ENCODE measurements around the gene CALM1. TPM values are rescaled to one million over a fixed set of nuclear protein-coding genes. Genes with fewer than 3 reads are reported as not detected.

Gene CALM1
- total and polyA plus RNA-seq, 7 donors: 460 to 1,593 (median 659) TPM

GRCh38 chr14:90355540-90356518, 41.0 kb upstream of the CALM1 start:
- TF ChIP-seq CTCF (IDR thresholded peaks at IDR 0.05): no peak
- no peak overlapping the region for H3K4me3 ChIP-seq
- H3K9me3 ChIP-seq: no peaks in the 10 kb centered on the region
- intact Hi-C loops (cut with DNase I): no loop called here
- H3K27me3 ChIP-seq (ENCODE audit: insufficient read depth in 3 of 3, low read length in 2 of 3): no peaks in the 10 kb centered on the region
- no peaks in the 10 kb centered on the region for H3K4me1 ChIP-seq
- DNase-seq (no peak), ATAC-seq (no peak)
- no peak overlapping the region for H3K27ac ChIP-seq
- 72 to 81% (median 80%) methylated on average over 8 of the region's 8 CpGs for WGBS, 3 donors
- no peaks in the 10 kb centered on the region for H3K36me3 ChIP-seq (ENCODE audit: insufficient read depth in 1 of 2, low read depth in 1 of 2)

- no peak for ATAC-seq
These were observed 39.9 kb upstream of the CALM1 start for GRCh38 chr14:90356925-90357324.

GRCh38 chr14:90358359-90358758, 38.5 kb upstream of the CALM1 start:
- no peak for TF ChIP-seq CTCF (IDR thresholded peaks at IDR 0.05)
- ATAC-seq: no peak
- peaks cover 0 to 2% (median 0%) of the 10 kb centered on the region in 3 donors for H3K27me3 ChIP-seq (ENCODE audit: insufficient read depth in 3 of 3, low read length in 2 of 3)
- DNase-seq: no peak
- H3K9me3 ChIP-seq: no peaks in the 10 kb centered on the region
- 88 to 91% (median 89%) methylated on average over 4 of the region's 4 CpGs for WGBS, 3 donors
- H3K36me3 ChIP-seq (ENCODE audit: insufficient read depth in 1 of 2, low read depth in 1 of 2): no peaks in the 10 kb centered on the region
- no peaks in the 10 kb centered on the region for H3K4me1 ChIP-seq
- intact Hi-C loops (cut with DNase I): no loop called here
- no peak overlapping the region for H3K4me3 ChIP-seq
- no peak overlapping the region for H3K27ac ChIP-seq

More at GRCh38 chr14:90356925-90357324, 39.9 kb upstream of the CALM1 start:
- TF ChIP-seq CTCF (IDR thresholded peaks at IDR 0.05): no peak
- H3K9me3 ChIP-seq: no peaks in the 10 kb centered on the region
- no peaks in the 10 kb centered on the region for H3K36me3 ChIP-seq (ENCODE audit: insufficient read depth in 1 of 2, low read depth in 1 of 2)
- WGBS, 3 donors: 85 to 100% (median 95%) methylated on average over 1 of the region's 1 CpG
- DNase-seq: no peak
- H3K4me1 ChIP-seq: no peaks in the 10 kb centered on the region
- H3K27me3 ChIP-seq (ENCODE audit: insufficient read depth in 3 of 3, low read length in 2 of 3): no peaks in the 10 kb centered on the region
- no peak overlapping the region for H3K4me3 ChIP-seq
- H3K27ac ChIP-seq: no peak overlapping the region
- intact Hi-C loops (cut with DNase I): no loop called here

- Histone ChIP-seq H3K4me1 (no peaks in the 10 kb centered on the region), H3K4me3 (no peak overlapping the region), H3K9me3 (no peaks in the 10 kb centered on the region), H3K36me3 (ENCODE audit: insufficient read depth in 1 of 2, low read depth in 1 of 2) (no peaks in the 10 kb centered on the region), H3K27ac (no peak overlapping the region), H3K27me3 (ENCODE audit: insufficient read depth in 3 of 3, low read length in 2 of 3) (peaks cover 0 to 3% (median 0%) of the 10 kb centered on the region in 3 donors)
- ATAC-seq (no peak), DNase-seq (no peak)
- TF ChIP-seq CTCF (IDR thresholded peaks at IDR 0.05): no peak
- 80 to 85% (median 83%) methylated on average over 7 of the region's 7 CpGs for WGBS, 3 donors
- intact Hi-C loops (cut with DNase I): no loop called here
These were observed 34.8 kb upstream of the CALM1 start for GRCh38 chr14:90361865-90362557.

All from psoas muscle (tissue), 8 donors.